Activated B cell treated with CpG ODN at 0.5 μM for 24 hours (primary cell): Measurements from ENCODE around the gene HNRNPM. TPM values are rescaled to one million over a fixed set of nuclear protein-coding genes. Genes with fewer than 3 reads are reported as not detected.

ENCODE experiments used
- ATAC-seq: fragments of 200-7000 bp; cut with Tn5 transposase; one replicate; pipeline ENCODE4 v1.10.0; 2021; ENCODE audit warnings: low read depth, mild to moderate bottlenecking, moderate library complexity
- CTCF ChIA-PET: fragments of 350-600 bp; sonication (Branson Sonifier 250); formaldehyde crosslinking; loops from one replicate; lab custom pipeline; 2021; ENCODE audit warnings: antibody characterized with exemption; lab: Charles Lee
- POLR2A ChIA-PET: fragments of 350-600 bp; sonication (Branson Sonifier 250); formaldehyde crosslinking; loops from one replicate; lab custom pipeline; 2021; ENCODE audit warnings: antibody characterized with exemption; lab: Charles Lee
- DNase-seq: peaks from one replicate; pipeline ENCODE4 v3.0.0; 2022
- H3K27ac Mint-ChIP-seq: one replicate; pipeline ENCODE4 v1.8.0; 2020; ENCODE audit warnings: mixed read lengths
- H3K27me3 Mint-ChIP-seq: one replicate; pipeline ENCODE4 v1.8.0; 2021; ENCODE audit warnings: mixed read lengths
- H3K36me3 Mint-ChIP-seq: one replicate; pipeline ENCODE4 v1.8.0; 2021; ENCODE audit warnings: low read depth, mixed read lengths
- H3K4me1 Mint-ChIP-seq: one replicate; pipeline ENCODE4 v1.8.0; 2021; ENCODE audit warnings: mixed read lengths
- H3K4me3 Mint-ChIP-seq: one replicate; pipeline ENCODE4 v1.8.0; 2020; ENCODE audit warnings: mild to moderate bottlenecking, mixed read lengths
- H3K9me3 Mint-ChIP-seq: one replicate; pipeline ENCODE4 v1.8.0; 2020; ENCODE audit warnings: mixed read lengths
- intact Hi-C: fragments of 100-400 bp; cut with micrococcal nuclease; formaldehyde crosslinking; loops from one replicate; pipeline ENCODE4 v1.15.1; 2024
- total RNA-seq: library from RNA; stranded (reverse); gene quantifications from 2 replicates; pipeline ENCODE4 v1.2.3, GENCODE V29; 2022
- TF ChIP-seq, protein P1 (sequence below): fragments of 200-600 bp; IDR thresholded peaks from one replicate; pipeline ENCODE4 v1.8.0; 2022; ENCODE audit warnings: antibody characterized with exemption, mild to moderate bottlenecking

The HNRNPM gene
- total RNA-seq, 1 donor from 2014 or later = 282 TPM

DNA sequence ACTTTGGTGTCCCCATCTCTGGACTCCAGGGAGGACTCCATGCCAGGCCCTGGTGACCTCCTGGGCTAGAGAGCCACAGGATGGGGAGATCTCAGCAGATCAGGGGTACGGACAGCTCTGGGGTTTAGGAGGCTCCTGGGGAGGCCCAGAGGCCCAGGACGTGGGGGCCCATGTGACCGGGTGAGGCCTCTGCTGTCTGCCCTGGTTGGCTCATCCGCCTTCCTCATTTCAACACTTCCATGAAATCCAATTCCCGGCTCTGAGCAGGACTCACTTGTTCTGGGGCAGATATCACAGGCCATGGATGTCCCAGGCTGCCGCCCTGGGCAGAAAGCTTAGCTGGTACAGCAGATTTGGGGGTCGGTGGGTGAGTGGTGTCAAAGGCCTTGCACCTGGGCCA is 58.7 kb downstream of the HNRNPM start:
- no peak overlapping the region for H3K27ac Mint-ChIP-seq
- H3K4me3 Mint-ChIP-seq = no peak overlapping the region
- ChIA-PET POLR2A (no interaction called here), CTCF (no interaction called here)
- intact Hi-C loops = no loop called here
- DNase-seq (no peak), ATAC-seq (no peak)
- TF ChIP-seq, protein P1, sequence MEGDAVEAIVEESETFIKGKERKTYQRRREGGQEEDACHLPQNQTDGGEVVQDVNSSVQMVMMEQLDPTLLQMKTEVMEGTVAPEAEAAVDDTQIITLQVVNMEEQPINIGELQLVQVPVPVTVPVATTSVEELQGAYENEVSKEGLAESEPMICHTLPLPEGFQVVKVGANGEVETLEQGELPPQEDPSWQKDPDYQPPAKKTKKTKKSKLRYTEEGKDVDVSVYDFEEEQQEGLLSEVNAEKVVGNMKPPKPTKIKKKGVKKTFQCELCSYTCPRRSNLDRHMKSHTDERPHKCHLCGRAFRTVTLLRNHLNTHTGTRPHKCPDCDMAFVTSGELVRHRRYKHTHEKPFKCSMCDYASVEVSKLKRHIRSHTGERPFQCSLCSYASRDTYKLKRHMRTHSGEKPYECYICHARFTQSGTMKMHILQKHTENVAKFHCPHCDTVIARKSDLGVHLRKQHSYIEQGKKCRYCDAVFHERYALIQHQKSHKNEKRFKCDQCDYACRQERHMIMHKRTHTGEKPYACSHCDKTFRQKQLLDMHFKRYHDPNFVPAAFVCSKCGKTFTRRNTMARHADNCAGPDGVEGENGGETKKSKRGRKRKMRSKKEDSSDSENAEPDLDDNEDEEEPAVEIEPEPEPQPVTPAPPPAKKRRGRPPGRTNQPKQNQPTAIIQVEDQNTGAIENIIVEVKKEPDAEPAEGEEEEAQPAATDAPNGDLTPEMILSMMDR = no peak
- peaks cover 1% of the 10 kb centered on the region for H3K36me3 Mint-ChIP-seq
- H3K9me3 Mint-ChIP-seq = no peaks in the 10 kb centered on the region
- peaks cover 10% of the 10 kb centered on the region for H3K4me1 Mint-ChIP-seq
- peaks cover 2% of the 10 kb centered on the region for H3K27me3 Mint-ChIP-seq

DNA sequence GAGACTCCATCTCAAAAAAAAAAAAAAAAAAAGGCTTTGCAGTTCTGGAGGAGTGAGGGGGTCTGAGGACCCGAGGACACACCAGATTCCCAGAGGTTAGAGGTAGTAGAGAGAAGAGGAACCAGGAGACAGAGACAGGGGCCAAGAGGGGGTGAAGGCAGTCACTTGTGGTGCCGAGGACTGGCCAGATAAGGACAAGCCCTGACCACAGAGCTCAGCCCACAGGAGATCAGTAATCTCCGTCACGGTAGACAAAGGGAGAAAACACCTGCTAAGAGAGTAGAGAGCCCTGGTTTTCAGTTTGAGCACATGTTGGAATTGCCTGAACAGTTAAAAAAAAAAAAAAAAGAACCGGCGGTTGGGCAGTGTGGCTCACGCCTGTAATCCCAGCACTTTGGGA is 59.4 kb downstream of the HNRNPM start:
- ChIA-PET CTCF (interaction anchor here (3.5 kb wide), 1 partner anchor 150 kb away, joined by 15 read pairs; no protein-coding TSS in a partner anchor), POLR2A (no interaction called here)
- intact Hi-C loops = no loop called here
- H3K4me1 Mint-ChIP-seq = peaks cover 11% of the 10 kb centered on the region
- TF ChIP-seq, protein P1 = no peak
- no peak overlapping the region for H3K27ac Mint-ChIP-seq
- no peak overlapping the region for H3K4me3 Mint-ChIP-seq
- ATAC-seq (no peak), DNase-seq (no peak)
- H3K9me3 Mint-ChIP-seq = no peaks in the 10 kb centered on the region
- peaks cover 2% of the 10 kb centered on the region for H3K27me3 Mint-ChIP-seq
- peaks cover 1% of the 10 kb centered on the region for H3K36me3 Mint-ChIP-seq

DNA sequence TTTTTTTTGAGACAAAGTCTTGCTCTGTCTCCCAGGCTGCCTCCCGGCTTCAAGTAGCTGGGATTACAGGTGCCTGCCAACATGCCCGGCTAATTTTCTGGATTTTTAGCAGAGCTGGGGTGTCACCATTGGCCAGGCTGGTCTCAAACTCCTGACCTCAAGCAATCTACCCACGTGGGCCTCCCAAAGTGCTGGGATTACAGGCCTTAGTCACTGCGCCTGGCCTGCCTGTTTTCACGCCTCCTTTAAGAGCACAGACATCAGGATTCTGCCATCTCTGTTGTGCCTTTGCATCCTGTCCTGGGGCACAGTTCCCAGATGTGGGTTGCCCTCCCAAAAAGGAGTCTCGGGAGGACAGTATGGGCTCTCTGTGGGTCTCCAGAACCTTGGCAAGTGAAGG is 60.1 kb downstream of the HNRNPM start:
- Mint-ChIP-seq H3K4me1 (peaks cover 11% of the 10 kb centered on the region), H3K27ac (no peak overlapping the region)
- intact Hi-C loops = no loop called here

DNA sequence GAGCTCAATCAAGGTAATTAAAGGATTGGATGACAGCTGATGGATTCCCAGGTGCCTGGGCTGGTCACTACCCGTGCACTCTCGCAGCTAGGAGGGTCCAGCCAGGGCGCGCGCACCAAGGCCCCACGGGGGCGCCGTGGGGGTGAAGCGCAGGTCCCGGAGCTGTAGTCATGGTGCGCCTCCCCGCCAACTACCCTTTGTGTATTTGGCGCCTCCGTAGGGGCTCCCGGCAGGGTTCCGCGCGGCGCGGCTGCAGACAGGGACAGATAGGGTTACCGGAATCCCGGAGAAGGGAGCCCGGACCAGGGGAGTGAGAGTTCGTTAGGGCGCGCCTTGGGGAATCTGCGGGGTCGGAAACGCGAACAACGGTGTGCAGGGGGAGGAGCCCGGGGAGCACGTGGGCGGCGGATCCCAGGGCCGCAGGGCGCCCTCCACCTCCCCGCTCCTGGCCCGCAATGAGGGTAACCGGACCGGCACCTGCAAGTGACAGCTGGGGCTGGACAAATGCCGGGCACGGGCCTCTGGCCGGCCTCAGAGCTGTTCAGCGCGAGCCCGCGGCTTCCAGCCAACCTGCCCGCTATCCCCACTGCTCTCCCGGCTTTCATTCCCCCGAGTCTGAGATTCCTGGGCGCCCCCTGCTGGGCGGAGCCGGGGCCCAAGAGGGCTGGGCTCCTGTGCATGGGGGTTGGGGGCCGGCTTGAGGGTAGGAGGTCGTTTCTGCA is 61.1 kb downstream of the HNRNPM start:
- ChIA-PET POLR2A (interaction anchor here (0.6 to 1.5 kb wide), 8 partner anchors 8 to 239 kb away, joined by 3 to 12 read pairs (median 4); partner anchors contain the start of genes HNRNPM, MARCHF2, MYO1F and NDUFA7), CTCF (interaction anchor here (0.7 to 3.5 kb wide), 12 partner anchors 8 to 152 kb away, joined by 3 to 16 read pairs (median 5); partner anchors contain the start of genes MARCHF2, MYO1F and ZNF414)
- DNase-seq (peak; percentile 78), ATAC-seq (peak; percentile 72)
- H3K27ac Mint-ChIP-seq = no peak overlapping the region
- TF ChIP-seq, protein P1 = no peak
- intact Hi-C loops = loop anchor here (1.0 kb wide), 2 partner anchors 93 to 152 kb away; partner anchors contain the start of gene MARCHF2
- H3K36me3 Mint-ChIP-seq = peaks cover 5% of the 10 kb centered on the region
- H3K27me3 Mint-ChIP-seq = peaks cover 2% of the 10 kb centered on the region
- H3K9me3 Mint-ChIP-seq = no peaks in the 10 kb centered on the region
- H3K4me1 Mint-ChIP-seq = peaks cover 11% of the 10 kb centered on the region
- peak overlapping the region; percentile 91 for H3K4me3 Mint-ChIP-seq

More for the DNA sequence above, 60.1 kb downstream of the HNRNPM start:
- TF ChIP-seq, protein P1 = no peak
- ChIA-PET CTCF (interaction anchor here (1.1 to 3.5 kb wide), 8 partner anchors 9 to 151 kb away, joined by 4 to 16 read pairs (median 6); partner anchors contain the start of genes MARCHF2 and ZNF414), POLR2A (interaction anchor here (1.2 to 1.4 kb wide), 2 partner anchors 60 to 184 kb away, joined by 4 to 9 read pairs; partner anchors contain the start of genes HNRNPM, NDUFA7 and RPS28)
- peaks cover 2% of the 10 kb centered on the region for H3K27me3 Mint-ChIP-seq
- DNase-seq = no peak
- peak overlapping the region; percentile 47 for H3K4me3 Mint-ChIP-seq
- H3K9me3 Mint-ChIP-seq = no peaks in the 10 kb centered on the region
- peaks cover 5% of the 10 kb centered on the region for H3K36me3 Mint-ChIP-seq
- no peak for ATAC-seq
